WTC11 (cell line): Measurements from ENCODE around the gene CKB. TPM values are rescaled to one million over a fixed set of nuclear protein-coding genes. Genes with fewer than 3 reads are reported as not detected.

Experiments used
- CBFB ChIP-seq: sonication (generic); formaldehyde crosslinking; IDR thresholded peaks from 2 replicates; pipeline ENCODE4 v1.8.1; 2022; ENCODE audit warnings: mild to moderate bottlenecking, low read depth, missing genetic modification reagents
- CDX4 ChIP-seq: fragments of 250-450 bp; sonication (Bioruptor Pico); IDR thresholded peaks from 2 replicates; pipeline ENCODE4 v1.9.0; 2021; ENCODE audit warnings: moderate library complexity, mild to moderate bottlenecking, inconsistent platforms, borderline replicate concordance
- CREB1 ChIP-seq: sonication (generic); formaldehyde crosslinking; IDR thresholded peaks from 2 replicates; pipeline ENCODE4 v1.8.0; 2023; ENCODE audit warnings: mild to moderate bottlenecking, missing genetic modification reagents
- CTCF ChIP-seq: fragments of 200-600 bp; IDR thresholded peaks from 2 replicates; pipeline ENCODE4 v1.8.0; 2022; ENCODE audit warnings: antibody characterized with exemption
- E2F1 ChIP-seq: sonication (generic); formaldehyde crosslinking; IDR thresholded peaks from 2 replicates; pipeline ENCODE4 v1.8.0; 2022; ENCODE audit warnings: mild to moderate bottlenecking, missing genetic modification reagents
- E2F5 ChIP-seq: sonication (generic); formaldehyde crosslinking; IDR thresholded peaks from 2 replicates; pipeline ENCODE4 v1.8.1; 2022; ENCODE audit warnings: mild to moderate bottlenecking, moderate library complexity, missing genetic modification reagents
- ETV6 ChIP-seq: sonication (generic); formaldehyde crosslinking; IDR thresholded peaks from 2 replicates; pipeline ENCODE4 v1.8.1; 2022; ENCODE audit warnings: mild to moderate bottlenecking, missing genetic modification reagents
- FOXK1 ChIP-seq: sonication (generic); formaldehyde crosslinking; IDR thresholded peaks from 2 replicates; pipeline ENCODE4 v1.8.0; 2022; ENCODE audit warnings: mild to moderate bottlenecking, moderate library complexity, missing genetic modification reagents
- MAX ChIP-seq: sonication (generic); formaldehyde crosslinking; IDR thresholded peaks from 2 replicates; pipeline ENCODE4 v1.8.0; 2022; ENCODE audit warnings: mild to moderate bottlenecking, missing genetic modification reagents
- MLX ChIP-seq: sonication (generic); formaldehyde crosslinking; IDR thresholded peaks from 2 replicates; pipeline ENCODE4 v1.8.1; 2023; ENCODE audit warnings: mild to moderate bottlenecking, missing genetic modification reagents, moderate library complexity
- MXD4 ChIP-seq: fragments of 250-450 bp; sonication (Bioruptor Pico); IDR thresholded peaks from 2 replicates; pipeline ENCODE4 v1.8.0; 2021; ENCODE audit warnings: mild to moderate bottlenecking, moderate library complexity, borderline replicate concordance
- NFYB ChIP-seq: sonication (generic); formaldehyde crosslinking; conservative IDR thresholded peaks from 2 replicates; pipeline ENCODE4 v1.8.0; 2022; ENCODE audit warnings: low read depth, missing genetic modification reagents
- NR1H2 ChIP-seq: sonication (generic); formaldehyde crosslinking; IDR thresholded peaks from 2 replicates; pipeline ENCODE4 v1.9.0; 2021; ENCODE audit warnings: mild to moderate bottlenecking, moderate library complexity, missing genetic modification reagents
- NR2C2 ChIP-seq: sonication (generic); formaldehyde crosslinking; IDR thresholded peaks from 2 replicates; pipeline ENCODE4 v1.8.0; 2022; ENCODE audit warnings: mild to moderate bottlenecking, missing genetic modification reagents
- NR3C1 ChIP-seq: sonication (generic); formaldehyde crosslinking; conservative IDR thresholded peaks from 2 replicates; pipeline ENCODE4 v1.8.1; 2023; ENCODE audit warnings: low read depth, mild to moderate bottlenecking, missing genetic modification reagents
- OVOL2 ChIP-seq: fragments of 250-450 bp; sonication (Bioruptor Pico); IDR thresholded peaks from 2 replicates; pipeline ENCODE4 v1.9.0; 2021; ENCODE audit warnings: mild to moderate bottlenecking, borderline replicate concordance
- PREB ChIP-seq: sonication (generic); formaldehyde crosslinking; IDR thresholded peaks from 2 replicates; pipeline ENCODE4 v1.8.1; 2022; ENCODE audit warnings: mild to moderate bottlenecking, missing genetic modification reagents, moderate library complexity, borderline replicate concordance
- RORB ChIP-seq: fragments of 250-450 bp; sonication (Bioruptor Pico); IDR thresholded peaks from 2 replicates; pipeline ENCODE4 v1.9.0; 2021; ENCODE audit warnings: mild to moderate bottlenecking
- USF2 ChIP-seq: sonication (generic); formaldehyde crosslinking; IDR thresholded peaks from 2 replicates; pipeline ENCODE4 v1.8.1; 2023; ENCODE audit warnings: mild to moderate bottlenecking, missing genetic modification reagents, moderate library complexity
- ZNF121 ChIP-seq: sonication (generic); formaldehyde crosslinking; IDR thresholded peaks from 2 replicates; pipeline ENCODE4 v1.8.0; 2023; ENCODE audit warnings: missing genetic modification reagents
- ZNF263 ChIP-seq: sonication (generic); formaldehyde crosslinking; IDR thresholded peaks from 2 replicates; pipeline ENCODE4 v1.8.1; 2022; ENCODE audit warnings: low read depth, mild to moderate bottlenecking, moderate library complexity, missing genetic modification reagents
- ZNF425 ChIP-seq: fragments of 250-450 bp; sonication (Bioruptor Pico); conservative IDR thresholded peaks from 2 replicates; pipeline ENCODE4 v1.9.0; 2021; ENCODE audit warnings: mild to moderate bottlenecking
- ZNF512 ChIP-seq: sonication (generic); formaldehyde crosslinking; IDR thresholded peaks from 2 replicates; pipeline ENCODE4 v1.8.1; 2022; ENCODE audit warnings: missing genetic modification reagents, borderline replicate concordance
- ZNF671 ChIP-seq: fragments of 250-450 bp; sonication (Bioruptor Pico); IDR thresholded peaks from 2 replicates; pipeline ENCODE4 v1.8.0; 2021; ENCODE audit warnings: mild to moderate bottlenecking
- total RNA-seq: library from RNA; stranded (reverse); gene quantifications from 3 replicates; pipeline ENCODE4 v1.2.3, GENCODE V29; 2021

Gene CKB
- total RNA-seq, 1 experiment from 2014 or later: 555 TPM

GRCh38 chr14:103546652-103547454 is 24.2 kb upstream of the CKB start (continued):
- TF ChIP-seq ZNF425 (no peak), ZNF671 (no peak), NR2C2 (CRISPR knock-in tag) (no peak), RORB (CRISPR knock-in tag) (no peak), PREB (CRISPR knock-in tag) (no peak), E2F1 (no peak), NR1H2 (CRISPR knock-in tag) (no peak), MXD4 (CRISPR knock-in tag) (no peak), ZNF512 (no peak), ZNF121 (CRISPR knock-in tag) (peak; percentile 44; the same call in 1 of the 2 replicates), CBFB (CRISPR knock-in tag) (no peak), ETV6 (CRISPR knock-in tag) (no peak), OVOL2 (CRISPR knock-in tag) (no peak), E2F5 (CRISPR knock-in tag) (no peak), NR3C1 (CRISPR knock-in tag) (no peak), FOXK1 (no peak), MLX (CRISPR knock-in tag) (no peak), NFYB (no peak), ZNF263 (CRISPR knock-in tag) (no peak), CREB1 (CRISPR knock-in tag) (no peak), MAX (CRISPR knock-in tag) (peak; percentile 51; the same call in 1 of the 2 replicates), CTCF (peak; percentile 84), CDX4 (CRISPR knock-in tag) (no peak), USF2 (peak; percentile 42; the same call in 1 of the 2 replicates)
